Smooth muscle cell (in vitro differentiated cells): ENCODE data around the gene SCGB1C2. TPM values are rescaled to one million over a fixed set of nuclear protein-coding genes. Genes with fewer than 3 reads are reported as not detected.

Experiments
- DNase-seq: peaks from one replicate; lab custom pipeline; 2025; ENCODE audit not compliant: unreplicated experiment; lab: John Stamatoyannopoulos, UW
- H2AFZ ChIP-seq: fragments of 200-600 bp; sonication (generic); 2 replicates; pipeline ENCODE4 v1.6.0; 2016; ENCODE audit warnings: antibody characterized with exemption, low read depth, mild to moderate bottlenecking
- H3F3A ChIP-seq: fragments of 200-600 bp; sonication (generic); 2 replicates; pipeline ENCODE4 v1.6.0; 2017; ENCODE audit warnings: antibody characterized with exemption, low read depth
- H3K27ac ChIP-seq: fragments of 200-600 bp; sonication (generic); 2 replicates; pipeline ENCODE4 v1.5.1; 2016; ENCODE audit warnings: low read depth, mild to moderate bottlenecking
- H3K27me3 ChIP-seq: fragments of 200-600 bp; sonication (generic); 2 replicates; pipeline ENCODE4 v1.6.1; 2016; ENCODE audit warnings: low read depth, mild to moderate bottlenecking
- H3K36me3 ChIP-seq: fragments of 200-600 bp; sonication (generic); 2 replicates; pipeline ENCODE4 v1.5.1; 2016; ENCODE audit warnings: low read depth
- H3K4me1 ChIP-seq: fragments of 200-600 bp; sonication (generic); 2 replicates; pipeline ENCODE4 v1.5.1; 2016; ENCODE audit warnings: low read depth
- H3K4me2 ChIP-seq: fragments of 200-600 bp; sonication (generic); 2 replicates; pipeline ENCODE4 v1.6.0; 2016; ENCODE audit warnings: mild to moderate bottlenecking
- H3K4me3 ChIP-seq: fragments of 200-600 bp; sonication (generic); 2 replicates; pipeline ENCODE4 v1.5.1; 2016; ENCODE audit warnings: mild to moderate bottlenecking
- H3K79me2 ChIP-seq: fragments of 200-600 bp; sonication (generic); 2 replicates; pipeline ENCODE4 v1.6.0; 2016; ENCODE audit warnings: low read depth, mild to moderate bottlenecking
- H3K9ac ChIP-seq: fragments of 200-600 bp; sonication (generic); 2 replicates; pipeline ENCODE4 v1.6.0; 2016; ENCODE audit warnings: low read depth
- H3K9me3 ChIP-seq: fragments of 200-600 bp; sonication (generic); replicated peaks from 2 replicates; pipeline ENCODE4 v1.5.1; 2016; ENCODE audit warnings: low read depth
- H4K20me1 ChIP-seq: fragments of 200-600 bp; sonication (generic); 2 replicates; pipeline ENCODE4 v1.6.0; 2016; ENCODE audit warnings: low read depth
- WGBS: methylation state at CpG from one replicate; pipeline ENCODE4 v1.1.7; 2016; ENCODE audit warnings: low lambda C conversion rate; 5-methylcytosine and 5-hydroxymethylcytosine counted together
- polyA plus RNA-seq: library from polyadenylated mRNA; unstranded; fragments of >200 nt; fragmentation: Nextera tagmentation; extraction: Ambion mirVana; gene quantifications from 2 replicates; pipeline ENCODE4 v1.2.1, GENCODE V29; 2016
- total RNA-seq: library from RNA; depleted of rRNA; stranded (reverse); fragments of >200 nt; gene quantifications from 2 replicates; pipeline ENCODE4 v1.2.3, GENCODE V29; 2014
- TF ChIP-seq, protein P1 (sequence below): fragments of 200-600 bp; sonication (generic); IDR thresholded peaks from 2 replicates; pipeline ENCODE4 v1.5.1; 2017; ENCODE audit warnings: borderline replicate concordance, mild to moderate bottlenecking, antibody characterized with exemption; ENCODE audit not compliant: insufficient read depth, poor library complexity, severe bottlenecking

The SCGB1C2 gene
- total and polyA plus RNA-seq, 2 experiments from 2014 or later: not detected

DNA sequence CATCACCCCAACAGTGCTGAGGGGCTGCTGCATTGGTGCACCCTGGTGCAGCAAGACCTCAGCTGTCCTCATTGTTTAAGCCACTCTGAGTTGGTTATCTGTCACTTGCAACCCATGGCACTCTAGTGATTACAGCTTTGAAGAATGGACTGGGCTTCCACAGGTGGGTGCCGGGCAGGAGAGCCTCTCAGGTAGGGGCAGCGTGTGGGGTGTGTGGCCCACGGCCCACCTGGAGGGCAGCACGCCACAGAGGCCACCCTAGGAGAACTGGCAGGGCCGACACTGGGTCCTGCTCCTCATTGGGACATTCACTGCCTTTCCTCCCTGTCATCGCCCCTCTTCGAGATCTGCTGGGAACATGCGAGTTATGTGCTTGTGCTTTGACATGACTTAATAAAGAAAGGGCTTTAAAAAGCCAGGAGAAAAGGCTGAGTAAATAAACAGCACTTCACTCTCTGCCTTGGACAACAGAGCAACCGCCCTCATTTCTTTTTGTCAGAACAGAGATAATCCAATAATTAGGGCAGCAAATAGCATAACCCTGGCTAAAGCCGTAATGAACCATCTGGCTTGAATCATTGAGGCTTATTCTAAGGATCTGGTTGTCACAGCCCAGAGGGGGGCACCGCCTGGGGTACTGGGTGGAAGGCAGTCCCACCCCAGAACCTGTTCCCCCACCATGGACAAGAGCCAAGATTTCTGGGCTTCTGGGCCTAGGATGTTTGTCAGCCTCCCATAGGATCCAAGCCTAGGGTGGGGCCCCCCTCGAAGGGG, 41.1 kb downstream of the SCGB1C2 start:
- Histone ChIP-seq H3K27ac (no peak overlapping the region), H3K27me3 (peaks cover 51% of the 10 kb centered on the region), H3K9me3 (no peaks in the 10 kb centered on the region), H3K4me3 (no peak overlapping the region), H3K4me1 (peaks cover 3% of the 10 kb centered on the region), H4K20me1 (no peaks in the 10 kb centered on the region), H3K9ac (no peak overlapping the region), H3F3A (no peaks in the 10 kb centered on the region), H3K79me2 (no peaks in the 10 kb centered on the region), H2AFZ (no peak overlapping the region), H3K36me3 (no peaks in the 10 kb centered on the region), H3K4me2 (no peak overlapping the region)
- DNase-seq: no peak
- WGBS: 58% methylated on average over 12 of the region's 12 CpGs
- TF ChIP-seq, protein P1, sequence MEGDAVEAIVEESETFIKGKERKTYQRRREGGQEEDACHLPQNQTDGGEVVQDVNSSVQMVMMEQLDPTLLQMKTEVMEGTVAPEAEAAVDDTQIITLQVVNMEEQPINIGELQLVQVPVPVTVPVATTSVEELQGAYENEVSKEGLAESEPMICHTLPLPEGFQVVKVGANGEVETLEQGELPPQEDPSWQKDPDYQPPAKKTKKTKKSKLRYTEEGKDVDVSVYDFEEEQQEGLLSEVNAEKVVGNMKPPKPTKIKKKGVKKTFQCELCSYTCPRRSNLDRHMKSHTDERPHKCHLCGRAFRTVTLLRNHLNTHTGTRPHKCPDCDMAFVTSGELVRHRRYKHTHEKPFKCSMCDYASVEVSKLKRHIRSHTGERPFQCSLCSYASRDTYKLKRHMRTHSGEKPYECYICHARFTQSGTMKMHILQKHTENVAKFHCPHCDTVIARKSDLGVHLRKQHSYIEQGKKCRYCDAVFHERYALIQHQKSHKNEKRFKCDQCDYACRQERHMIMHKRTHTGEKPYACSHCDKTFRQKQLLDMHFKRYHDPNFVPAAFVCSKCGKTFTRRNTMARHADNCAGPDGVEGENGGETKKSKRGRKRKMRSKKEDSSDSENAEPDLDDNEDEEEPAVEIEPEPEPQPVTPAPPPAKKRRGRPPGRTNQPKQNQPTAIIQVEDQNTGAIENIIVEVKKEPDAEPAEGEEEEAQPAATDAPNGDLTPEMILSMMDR: no peak

DNA sequence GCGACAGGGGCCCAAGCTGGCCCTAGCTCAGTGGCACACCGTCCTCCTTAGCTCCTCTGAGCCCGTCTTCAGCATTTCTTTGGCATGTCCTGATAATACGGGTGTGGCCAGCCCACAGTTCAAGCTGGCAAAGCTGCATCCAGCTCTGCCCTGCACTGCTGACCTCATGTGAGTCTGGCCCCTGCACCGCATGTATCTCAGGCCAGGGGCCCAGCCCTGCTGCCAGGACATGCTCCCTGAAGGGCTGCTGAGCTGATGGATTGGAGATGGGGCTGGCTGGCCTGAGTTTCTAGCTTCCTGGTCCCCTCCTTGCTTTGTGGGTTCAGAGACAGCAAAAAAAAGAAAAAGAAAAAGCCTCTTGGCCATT, 41.7 kb downstream of the SCGB1C2 start:
- 55% methylated on average over 5 of the region's 5 CpGs for WGBS
- H3K4me3 ChIP-seq: no peak overlapping the region

DNA sequence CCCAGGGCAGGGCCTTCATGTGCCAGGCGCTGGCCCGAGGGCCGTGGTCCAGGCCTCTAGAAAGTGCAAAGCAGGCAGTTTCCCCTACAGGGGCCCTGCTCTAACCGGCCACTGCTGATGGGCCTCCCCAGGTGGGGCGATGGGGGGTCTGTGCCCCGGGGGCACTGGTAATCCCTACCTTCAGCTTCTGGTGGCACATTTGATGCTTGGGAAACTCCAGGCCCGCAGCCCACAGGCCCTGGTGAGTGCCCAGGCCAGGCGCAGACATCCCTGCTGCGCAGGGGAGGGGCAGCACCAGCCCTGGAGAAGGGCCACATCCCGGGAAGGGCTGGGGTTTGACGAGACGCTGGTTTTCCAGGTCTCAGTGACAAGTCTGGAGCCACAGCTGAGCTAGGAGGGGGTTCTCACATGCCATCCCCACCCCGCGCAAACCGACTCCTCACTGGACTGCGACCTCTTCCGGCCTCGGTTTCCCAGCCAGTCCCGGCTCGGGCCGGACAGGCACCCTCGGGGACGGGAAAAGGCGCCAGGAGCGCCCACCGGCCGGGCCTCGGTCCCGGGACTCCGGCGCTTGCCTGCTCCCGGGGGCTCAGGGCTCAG, 42.5 kb downstream of the SCGB1C2 start:
- Histone ChIP-seq H2AFZ (no peak overlapping the region), H3K79me2 (no peaks in the 10 kb centered on the region), H3K36me3 (no peaks in the 10 kb centered on the region), H4K20me1 (no peaks in the 10 kb centered on the region), H3K27ac (no peak overlapping the region), H3K4me3 (peak overlapping the region; percentile 49), H3K27me3 (peaks cover 63% of the 10 kb centered on the region), H3K4me1 (peaks cover 3% of the 10 kb centered on the region), H3K9me3 (no peaks in the 10 kb centered on the region), H3K4me2 (peak overlapping the region; percentile 86), H3K9ac (no peak overlapping the region), H3F3A (no peaks in the 10 kb centered on the region)
- DNase-seq: no peak
- TF ChIP-seq, protein P1: no peak
- 27% methylated on average over 28 of the region's 32 CpGs for WGBS

More for the DNA sequence above, 41.7 kb downstream of the SCGB1C2 start:
- Histone ChIP-seq H3K27ac (no peak overlapping the region), H3K4me2 (no peak overlapping the region), H3F3A (no peaks in the 10 kb centered on the region), H2AFZ (no peak overlapping the region), H3K9me3 (no peaks in the 10 kb centered on the region), H3K27me3 (peaks cover 57% of the 10 kb centered on the region), H4K20me1 (no peaks in the 10 kb centered on the region), H3K4me1 (peaks cover 3% of the 10 kb centered on the region), H3K79me2 (no peaks in the 10 kb centered on the region), H3K9ac (no peak overlapping the region), H3K36me3 (no peaks in the 10 kb centered on the region)
- TF ChIP-seq, protein P1: no peak
- no peak for DNase-seq
